Hematopoietic multipotent progenitor cell treated with erythropoietin and hydrocortisone succinate and interleukin-3 and kit ligand, for 6 days (in vitro differentiated cells): ENCODE measurements around the gene NEK9.
A peak's percentile ranks its signal among the peaks of the same experiment; 100 is the strongest.

ENCODE experiments used
- DNase-seq: peaks from one replicate; pipeline ENCODE4 v3.0.0-alpha.2; 2015

Gene NEK9

DNA sequence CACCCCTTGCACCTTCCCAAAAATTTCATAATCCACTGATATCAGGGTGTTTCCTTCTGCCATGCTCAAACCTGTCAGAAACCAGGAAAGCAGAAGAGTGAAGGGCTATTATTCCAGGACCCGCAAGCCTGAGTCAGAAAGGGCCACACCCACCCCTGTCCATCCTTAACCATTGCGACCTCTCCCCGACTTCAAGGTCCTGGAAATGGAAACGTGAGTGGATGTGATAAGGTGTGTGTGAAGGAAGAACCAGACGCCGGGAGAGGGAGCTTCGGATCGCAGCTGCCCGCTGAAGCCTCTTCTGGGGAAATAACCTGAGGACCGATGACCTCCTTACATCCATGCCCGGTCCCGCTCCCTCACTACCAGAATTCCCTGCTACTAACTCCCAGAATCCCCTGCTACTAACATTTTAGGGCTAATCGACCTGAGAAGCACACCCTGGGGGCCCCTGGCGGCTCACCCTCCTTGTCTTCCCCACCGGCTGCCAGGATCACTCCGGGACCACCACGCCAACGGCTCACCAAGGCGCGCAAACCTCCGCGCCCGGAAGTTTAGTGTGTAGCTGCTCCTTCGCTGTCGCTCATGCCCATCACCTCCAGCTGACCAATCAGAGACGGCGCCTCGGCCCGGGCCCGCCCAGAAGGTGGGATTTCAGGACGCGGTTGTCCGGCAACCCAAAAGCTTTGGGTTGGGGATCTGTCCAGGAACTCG lies 63.2 kb downstream of the NEK9 start, which contains the start of gene ACYP1:
TSS of gene ACYP1 (minus strand) at position 534 of the 714 bp plus-strand sequence. CDS start at position 63, 471 bp downstream.
- peak; percentile 96 for DNase-seq

DNA sequence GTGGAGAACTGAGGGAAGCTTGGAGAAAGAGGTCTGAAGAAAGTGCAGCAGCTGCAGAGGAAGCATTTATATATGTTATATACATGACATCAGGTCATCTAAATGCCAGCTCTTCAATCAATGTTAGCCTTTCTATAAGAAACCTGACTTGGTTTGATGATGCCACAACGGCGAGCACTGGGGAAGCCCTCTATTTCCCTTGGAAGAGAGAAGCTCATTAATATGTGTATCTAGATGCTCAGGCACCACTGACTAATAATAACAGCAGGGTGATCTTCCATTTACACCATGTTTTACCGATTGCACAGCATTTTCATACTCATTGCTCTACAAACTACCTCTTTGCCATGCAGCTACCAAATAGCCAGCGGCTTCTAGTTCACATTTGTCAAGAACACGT lies 63.8 kb downstream of the NEK9 start:
- DNase-seq: peak; percentile 22

DNA sequence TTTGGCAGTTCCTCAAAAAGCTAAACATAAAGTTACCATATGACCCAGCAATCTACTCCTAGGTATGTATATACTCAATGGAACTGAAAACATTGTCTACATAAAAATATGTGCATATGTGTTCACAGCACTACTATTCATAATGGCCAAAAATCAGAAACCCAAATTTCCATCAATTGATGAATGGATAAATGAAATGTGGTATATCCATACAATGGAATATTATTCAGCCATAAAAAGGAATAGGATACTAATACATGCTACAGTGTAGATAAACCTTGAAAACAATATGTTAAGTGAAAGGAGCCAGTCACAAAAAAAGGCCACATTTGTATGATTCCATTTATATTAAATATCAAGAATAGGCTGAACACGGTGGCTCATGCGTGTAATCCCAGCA lies 66.4 kb downstream of the NEK9 start:
- DNase-seq: no peak

DNA sequence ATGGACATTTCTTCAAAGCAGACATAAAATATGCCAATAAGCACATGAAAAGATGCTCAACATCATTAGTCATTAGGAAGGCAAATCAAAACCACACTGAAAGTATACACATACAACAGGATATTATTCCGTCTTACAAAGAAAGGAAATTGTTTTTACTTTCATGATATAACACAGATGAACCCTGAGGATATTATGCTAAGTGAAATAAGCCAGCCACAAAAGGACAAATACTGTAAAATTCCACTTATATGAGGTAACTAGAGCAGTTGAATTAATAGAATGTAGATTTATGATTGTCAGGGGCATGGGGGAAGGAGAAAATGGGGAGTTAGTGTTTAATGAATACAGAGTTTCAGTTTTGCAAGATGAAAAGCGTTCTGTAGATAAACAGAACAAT lies 67.2 kb downstream of the NEK9 start:
- DNase-seq: no peak

DNA sequence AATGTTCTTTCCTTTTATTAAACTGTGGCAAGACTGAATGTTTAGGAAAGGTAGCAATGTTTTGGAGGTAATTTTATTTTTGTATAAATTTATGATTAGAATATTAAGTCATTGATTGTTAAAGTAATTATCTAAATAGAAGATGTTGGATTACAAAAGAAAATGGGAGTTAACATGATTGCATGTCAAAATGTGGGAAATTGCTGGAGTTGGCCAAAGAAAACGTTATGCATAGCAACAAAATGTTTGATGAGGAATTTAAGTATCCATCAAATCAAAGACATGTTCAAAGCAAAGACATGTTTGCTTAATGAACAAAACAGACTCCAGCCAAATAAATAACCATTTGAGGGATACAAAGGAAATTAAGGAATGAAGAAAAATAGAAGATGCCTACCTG lies 72.4 kb downstream of the NEK9 start:
- no peak for DNase-seq

DNA sequence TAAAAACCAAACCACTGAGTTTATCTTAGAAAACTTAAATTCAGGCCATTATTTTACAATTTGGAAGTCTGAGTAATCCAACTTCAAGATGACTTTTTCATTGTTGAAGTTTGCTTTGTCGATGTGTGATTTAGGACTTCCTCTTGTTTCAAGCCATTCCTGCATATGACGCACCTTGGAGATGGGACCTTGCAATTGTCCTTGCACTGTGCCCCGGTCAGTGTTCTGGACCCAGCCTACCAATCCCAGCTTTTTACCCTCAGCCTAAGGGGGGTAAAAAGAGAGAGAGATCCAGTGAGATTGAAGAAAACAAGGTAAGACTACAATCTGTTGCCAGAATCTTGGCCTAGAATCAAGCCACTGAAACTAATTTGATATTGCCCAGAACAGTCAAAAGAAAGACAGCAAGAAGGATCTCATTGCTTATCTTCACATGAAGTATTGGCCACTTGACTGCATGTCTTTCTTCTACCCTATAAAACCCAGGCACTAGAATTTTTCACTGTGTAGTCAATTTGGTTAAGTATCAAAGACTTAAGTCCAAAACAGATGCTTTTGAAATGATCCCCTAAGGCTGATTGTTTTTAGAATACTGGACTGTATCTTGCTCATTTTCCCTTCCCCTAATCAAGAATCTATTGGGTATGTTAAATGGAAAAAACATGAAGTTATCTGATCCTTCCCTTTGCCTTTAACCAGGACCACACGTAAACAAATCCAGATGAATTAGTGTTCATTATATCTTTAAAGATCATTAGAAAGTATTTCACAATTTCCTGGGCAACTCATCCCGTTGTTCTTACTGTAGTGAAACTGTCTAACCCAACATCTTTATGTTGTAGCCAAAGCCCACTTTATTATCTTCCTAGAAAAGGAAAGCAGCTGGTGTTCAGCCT lies 73.2 kb downstream of the NEK9 start:
- DNase-seq: peak; percentile 28

DNA sequence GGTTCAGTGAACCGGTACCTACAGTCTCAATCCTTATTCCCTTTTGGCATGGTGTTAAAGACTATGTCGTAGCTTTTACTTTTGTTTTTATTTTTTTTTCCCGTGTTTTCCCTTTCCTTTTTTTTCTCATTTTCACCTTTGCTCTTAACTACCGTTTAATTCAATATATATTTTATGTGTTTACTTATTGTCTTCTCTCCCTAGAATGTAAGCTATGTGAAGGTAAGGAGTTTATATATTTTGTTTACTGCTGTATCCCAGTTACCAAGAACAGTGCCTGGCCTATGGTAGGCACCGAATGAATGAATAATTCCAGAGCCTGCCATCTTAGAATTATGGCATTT lies 75.3 kb downstream of the NEK9 start:
- DNase-seq: no peak

DNA sequence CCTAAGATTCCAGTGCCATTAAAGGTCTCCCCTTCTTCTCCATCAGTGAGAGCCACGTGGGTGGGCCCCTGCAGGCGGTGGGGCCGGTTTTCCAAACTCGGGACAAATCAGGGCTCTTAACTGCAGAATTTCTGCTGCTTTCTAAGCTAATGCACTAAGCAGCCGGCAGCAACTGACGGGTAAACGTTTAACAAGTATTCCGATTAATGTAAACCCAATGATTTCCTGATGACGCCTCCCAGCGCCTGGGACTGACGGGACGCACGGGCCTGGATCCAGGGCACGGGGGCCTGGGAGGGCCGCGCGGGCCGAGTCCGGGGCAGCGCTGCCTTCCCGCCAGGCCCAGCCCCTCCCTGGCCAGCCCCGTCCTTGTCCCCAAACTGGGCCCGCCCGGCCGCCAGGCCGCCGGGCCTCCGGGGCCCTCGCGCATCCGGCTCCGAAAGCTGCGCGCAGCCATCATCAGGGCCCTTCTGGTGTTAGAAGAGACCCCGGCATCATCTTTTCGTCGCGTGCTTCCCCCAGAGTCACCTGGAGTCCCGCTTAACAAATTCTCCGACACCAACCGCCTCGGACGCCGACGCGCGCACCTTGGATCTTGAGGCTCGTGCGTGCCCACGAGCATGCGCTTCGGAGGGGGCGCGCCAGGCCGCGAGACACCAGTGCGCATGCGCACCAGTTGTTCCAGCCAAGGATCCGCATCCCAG lies 75.8 kb downstream of the NEK9 start, which contains the start of gene MLH3:
TSS of gene MLH3 (minus strand) at position 616 of the 704 bp plus-strand sequence. CDS start 1,812 bp downstream, outside the sequence.
- DNase-seq: peak; percentile 90

DNA sequence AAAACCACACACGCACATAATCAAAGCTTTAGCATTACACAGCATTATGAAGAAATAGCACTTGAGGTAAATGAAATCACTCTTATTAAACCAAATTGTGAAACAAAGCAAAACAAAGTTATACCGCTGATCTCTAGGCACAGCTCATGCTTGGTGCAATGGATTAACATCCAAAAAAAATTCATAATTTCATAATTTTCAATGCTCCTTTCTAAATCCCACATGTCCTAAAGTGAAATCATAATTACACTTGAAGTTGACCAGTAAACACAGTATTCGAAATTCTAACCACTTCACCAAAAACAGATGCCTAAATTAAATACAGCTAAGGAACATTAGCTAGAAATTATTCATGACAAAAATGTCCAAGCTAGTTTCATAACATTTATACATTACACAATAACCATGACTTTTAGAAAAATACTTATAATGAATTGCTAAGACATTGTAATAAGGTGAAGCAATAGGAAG lies 77.1 kb downstream of the NEK9 start:
- DNase-seq: no peak

DNA sequence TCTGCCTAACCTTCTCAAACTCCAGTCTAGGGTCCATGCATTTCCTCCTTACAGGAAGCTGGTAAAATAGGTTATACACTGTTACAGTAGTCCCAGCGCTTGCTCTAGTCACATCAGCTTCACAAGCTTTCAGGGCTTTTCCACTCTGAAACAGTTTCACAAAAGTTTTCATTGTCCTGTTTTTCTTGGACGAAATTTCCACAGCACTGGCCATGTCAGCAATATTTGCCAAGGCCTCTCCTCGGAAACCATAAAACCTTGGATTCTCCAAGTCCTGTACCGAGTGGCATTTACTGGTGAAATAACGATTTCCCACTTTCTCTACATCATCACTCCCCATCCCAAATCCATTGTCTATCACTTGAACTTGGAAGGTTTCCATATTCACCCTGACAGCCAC lies 77.7 kb downstream of the NEK9 start:
- no peak for DNase-seq

DNA sequence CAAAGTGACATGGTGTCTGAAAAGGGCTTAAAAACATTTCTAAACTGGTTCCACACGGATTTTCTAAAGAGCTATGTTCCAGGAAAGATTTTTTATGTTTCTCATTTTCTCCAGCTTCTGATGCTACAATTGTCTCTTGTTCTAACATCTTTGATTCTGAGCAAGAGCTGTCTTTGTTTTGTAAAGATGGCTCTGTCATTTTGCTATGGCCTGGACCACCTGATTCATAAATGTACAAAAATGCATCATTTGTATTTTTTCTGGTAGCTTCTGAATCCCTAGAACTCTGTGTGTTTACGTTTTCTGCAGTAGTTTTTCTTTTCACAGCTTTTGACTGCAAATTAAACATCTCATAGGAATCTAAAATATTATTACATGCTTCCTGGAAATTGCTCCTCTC lies 78.7 kb downstream of the NEK9 start:
- DNase-seq: no peak

DNA sequence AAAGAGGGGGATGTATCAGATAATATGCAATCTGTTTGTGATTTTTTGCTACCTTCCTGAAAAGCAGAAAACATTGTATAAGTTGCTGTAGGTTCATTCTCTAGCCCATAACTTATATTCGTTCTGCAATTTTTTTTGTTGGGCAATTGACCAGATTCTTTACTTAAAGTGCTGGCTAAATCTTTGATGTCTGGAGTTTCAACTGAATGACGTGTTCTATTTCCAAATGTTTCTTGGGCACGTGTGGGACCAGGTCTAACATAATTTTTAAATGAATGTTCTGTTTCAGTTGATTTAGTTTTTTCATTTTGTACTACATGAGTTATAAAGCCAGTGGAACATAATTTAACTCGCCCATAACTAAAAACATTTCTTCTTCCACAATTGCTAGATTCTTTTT lies 79.3 kb downstream of the NEK9 start:
- DNase-seq: no peak

DNA sequence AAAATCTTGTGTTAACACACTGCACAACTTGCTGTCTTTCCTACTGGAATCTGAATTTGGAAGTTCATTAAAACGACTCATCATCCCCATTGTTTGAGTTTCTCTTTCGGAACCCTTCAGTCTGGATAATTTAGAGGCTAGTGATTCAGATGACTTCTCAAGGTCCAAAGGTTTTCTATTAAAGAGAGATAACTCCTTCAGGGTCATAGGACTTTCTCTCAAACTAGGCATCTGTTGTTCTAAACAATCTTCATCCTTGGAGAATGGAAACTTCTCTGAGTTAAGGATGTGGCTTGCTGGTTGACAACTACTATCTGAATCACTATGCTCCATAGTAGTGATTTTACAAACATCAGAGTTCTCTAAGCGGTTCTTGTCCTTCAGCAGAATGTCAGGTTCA lies 79.9 kb downstream of the NEK9 start:
- DNase-seq: no peak

DNA sequence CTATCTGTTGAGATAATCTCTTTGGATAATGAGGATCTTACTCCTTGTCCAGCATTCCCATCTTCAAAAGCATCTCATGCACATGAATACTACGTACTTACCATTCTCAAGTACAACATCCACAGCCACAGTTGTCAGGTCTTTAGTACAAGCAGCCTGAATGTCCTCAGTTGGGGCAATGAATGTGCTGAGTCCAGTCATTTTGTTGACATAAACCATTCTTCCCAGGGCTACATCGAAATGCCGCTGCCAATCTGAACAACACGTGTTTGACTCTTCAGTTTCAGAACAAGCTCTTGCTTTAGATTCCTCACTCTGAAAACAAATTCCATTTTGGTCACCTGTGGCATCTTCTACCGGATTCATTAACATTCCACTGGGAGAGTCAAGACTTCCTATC lies 80.6 kb downstream of the NEK9 start:
- DNase-seq: no peak

DNA sequence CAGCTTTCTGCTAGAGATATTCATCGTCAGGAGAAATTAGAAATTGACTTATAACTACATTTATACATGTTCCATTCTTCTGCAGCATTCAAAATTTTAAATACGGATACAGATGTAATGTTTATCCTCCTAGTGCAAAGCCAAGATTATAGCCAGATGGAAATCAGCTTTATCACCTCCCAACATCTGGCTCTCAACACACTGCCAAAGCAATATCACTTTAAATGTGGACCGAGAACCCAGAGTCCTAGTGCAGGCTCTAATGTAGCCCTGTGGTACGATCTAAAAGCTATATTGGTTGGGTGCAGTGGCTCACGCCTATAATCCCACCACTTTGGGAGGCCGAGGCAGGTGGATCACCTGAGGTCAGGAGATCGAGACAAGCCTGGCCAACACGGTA lies 82.1 kb downstream of the NEK9 start:
- DNase-seq: peak; percentile 42

DNA sequence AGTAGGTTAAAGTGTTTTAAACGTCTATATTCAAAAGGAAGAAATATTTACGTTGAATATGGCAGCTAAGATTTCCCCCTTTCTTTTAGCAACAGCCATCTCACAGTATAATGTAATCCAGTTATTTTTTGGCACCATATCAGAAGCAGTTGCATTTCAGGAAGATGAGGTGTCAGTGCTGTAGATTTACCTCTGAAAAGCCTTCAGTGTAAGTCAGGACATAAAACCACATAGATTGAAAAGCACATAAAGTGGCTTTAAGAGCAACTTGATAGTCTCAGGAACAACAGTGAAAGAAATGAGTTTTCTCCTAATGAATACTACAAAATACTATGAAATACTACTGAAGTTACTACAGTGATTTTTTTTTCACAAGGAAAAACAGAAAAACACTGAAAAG lies 82.5 kb downstream of the NEK9 start:
- peak; percentile 34 for DNase-seq

DNA sequence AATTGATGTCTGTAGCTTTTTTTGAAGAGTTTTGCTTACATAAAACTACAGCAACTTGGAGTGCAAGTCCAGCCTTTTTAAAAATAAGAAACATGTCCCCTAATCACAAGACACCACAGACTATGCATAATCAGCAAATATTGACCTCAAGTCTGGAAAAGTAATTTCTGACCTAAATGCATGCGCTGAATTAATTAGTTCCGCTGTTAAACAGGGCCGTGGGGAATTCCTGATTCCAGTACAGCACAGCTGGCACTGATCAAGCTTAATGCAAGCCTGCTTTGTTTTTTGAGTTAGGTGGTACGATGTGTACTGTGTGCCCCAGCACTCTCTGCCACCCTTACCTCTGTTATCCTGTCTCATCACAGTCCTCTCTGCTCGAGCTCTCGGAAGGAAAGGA lies 84.8 kb downstream of the NEK9 start:
- no peak for DNase-seq

DNA sequence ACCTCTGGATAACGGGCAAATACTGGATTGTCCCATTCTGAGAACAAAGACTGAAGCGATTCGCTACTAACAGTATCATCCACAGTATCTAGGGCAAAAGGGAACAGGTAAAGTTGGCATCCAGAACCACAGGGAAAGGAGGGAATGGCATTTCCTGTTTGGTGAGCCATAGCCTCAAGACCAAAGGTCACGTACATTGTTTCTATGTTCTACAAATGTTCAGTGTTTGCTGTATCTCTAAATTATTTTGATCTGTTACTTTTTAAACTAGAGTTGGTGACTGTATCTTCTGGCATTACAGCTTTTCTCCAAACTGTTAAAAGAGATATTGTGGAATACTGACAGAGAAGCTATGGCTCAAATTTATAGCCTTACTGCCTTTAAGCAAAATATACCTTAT lies 85.2 kb downstream of the NEK9 start:
- DNase-seq: no peak

DNA sequence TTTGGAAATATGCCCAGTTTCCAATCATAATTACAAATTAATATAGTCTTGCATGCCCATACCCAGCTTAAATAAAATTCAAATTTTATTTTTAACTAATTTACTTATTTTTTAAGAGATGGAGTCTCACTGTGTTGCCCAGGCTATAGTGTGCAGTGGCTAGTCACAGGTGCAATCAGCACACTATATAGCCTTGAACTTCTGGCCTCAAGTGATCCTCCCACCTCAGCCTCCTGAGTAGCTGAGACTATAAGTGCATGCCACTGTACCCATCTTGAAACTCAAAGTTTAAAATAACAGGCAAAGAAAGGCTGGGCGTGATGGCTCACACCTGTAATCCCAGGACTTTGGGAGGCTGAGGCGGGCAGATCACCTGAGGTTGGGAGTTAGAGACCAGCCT lies 85.9 kb downstream of the NEK9 start:
- no peak for DNase-seq

DNA sequence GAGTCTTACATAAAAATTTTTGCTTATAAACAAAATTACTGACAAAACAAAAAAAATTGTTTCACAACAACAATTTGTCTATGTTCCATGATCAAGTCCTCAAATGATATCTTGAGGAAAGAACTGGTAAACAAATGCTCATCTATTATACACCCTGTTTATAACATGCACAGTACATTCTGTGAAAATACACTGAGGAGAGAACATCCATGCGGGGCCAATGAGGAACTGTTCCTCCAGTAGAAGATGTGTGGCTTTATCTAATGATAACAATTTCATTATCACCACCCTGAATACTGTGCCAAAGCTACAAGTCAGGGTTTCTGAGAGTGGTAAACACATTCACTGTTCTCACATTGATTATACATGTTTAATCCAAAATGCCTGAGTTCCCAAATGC lies 86.3 kb downstream of the NEK9 start:
- peak; percentile 70 for DNase-seq

DNA sequence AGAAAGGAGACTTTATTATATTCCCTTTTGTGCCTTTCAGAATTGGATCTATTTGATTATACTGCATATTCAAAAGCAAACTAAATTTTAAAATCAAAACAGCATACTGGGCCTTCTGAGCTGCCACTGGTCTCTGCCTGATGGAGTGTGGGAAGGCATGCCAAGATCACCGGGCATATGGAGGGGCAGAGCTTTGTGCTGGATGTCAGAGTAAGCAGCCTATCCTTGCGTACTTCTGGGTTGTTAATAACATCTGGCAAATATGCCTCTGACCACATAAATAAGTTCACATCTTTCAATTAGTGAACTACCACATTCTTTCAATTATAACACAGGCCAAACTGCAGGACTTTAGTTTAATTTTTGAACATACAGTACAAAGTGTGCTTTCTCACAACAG lies 93.9 kb downstream of the NEK9 start:
- DNase-seq: no peak

DNA sequence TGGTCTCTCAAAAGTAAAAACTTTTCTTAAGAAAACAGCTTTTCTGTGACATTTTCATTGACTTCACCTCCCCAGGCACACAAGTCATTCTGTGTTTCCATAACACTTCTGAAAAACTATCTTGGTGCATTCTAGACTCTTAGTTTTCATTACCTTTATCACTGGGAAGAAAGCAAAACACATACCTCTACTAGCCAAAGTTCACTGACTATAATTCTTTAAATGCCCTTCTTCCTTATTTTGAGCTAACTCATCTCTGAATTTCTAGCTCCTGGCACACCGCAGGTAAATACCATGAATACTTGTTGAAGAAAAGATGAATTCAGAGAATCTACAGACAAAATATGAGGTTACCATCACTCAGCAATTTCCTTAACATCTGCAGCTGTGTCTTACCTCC lies 96.7 kb downstream of the NEK9 start:
- DNase-seq: no peak
